BJ (cell line): ENCODE data around the gene TBC1D21. TPM values are rescaled to one million over a fixed set of nuclear protein-coding genes. Genes with fewer than 3 reads are reported as not detected.

Experiments
- CTCF ChIA-PET: fragments of 350-600 bp; formaldehyde crosslinking; extraction: SDS; loops from one replicate; lab custom pipeline; 2021; ENCODE audit warnings: antibody characterized with exemption, inconsistent platforms; lab: Yijun Ruan, JAX
- POLR2A ChIA-PET: fragments of 300-600 bp; sonication (Branson Sonifier 250); formaldehyde crosslinking; extraction: SDS; loops from one replicate; lab custom pipeline; 2021; ENCODE audit warnings: antibody characterized with exemption; lab: Charles Lee
- DNase-seq: peaks from one replicate; pipeline ENCODE4 v3.0.0-alpha.2; 2011; ENCODE audit warnings: low read depth
- H3K27me3 ChIP-seq: 2 replicates; pipeline ENCODE4 v1.6.0; 2011; ENCODE audit warnings: low read length; ENCODE audit not compliant: control insufficient read depth, insufficient read depth
- H3K36me3 ChIP-seq: 2 replicates; pipeline ENCODE4 v1.5.1; 2011; ENCODE audit warnings: low read length; ENCODE audit not compliant: control insufficient read depth, insufficient read depth
- H3K4me3 ChIP-seq: 2 replicates; pipeline ENCODE4 v1.5.1; 2011; ENCODE audit warnings: low read depth, mild to moderate bottlenecking, control low read depth, low read length
- polyA plus RNA-seq: library from polyadenylated mRNA; depleted of rRNA; stranded (reverse); fragments of >200 nt; gene quantifications from 2 replicates; pipeline ENCODE4 v1.2.3, GENCODE V29; 2011
- TF ChIP-seq, protein P1 (sequence below): IDR thresholded peaks from 2 replicates; pipeline ENCODE4 v1.5.1; 2011; ENCODE audit warnings: low read depth, mild to moderate bottlenecking, control low read depth, inconsistent platforms, low read length, moderate library complexity; ENCODE audit not compliant: insufficient read depth

TBC1D21 gene
- polyA plus RNA-seq, 1 experiment = not detected

DNA sequence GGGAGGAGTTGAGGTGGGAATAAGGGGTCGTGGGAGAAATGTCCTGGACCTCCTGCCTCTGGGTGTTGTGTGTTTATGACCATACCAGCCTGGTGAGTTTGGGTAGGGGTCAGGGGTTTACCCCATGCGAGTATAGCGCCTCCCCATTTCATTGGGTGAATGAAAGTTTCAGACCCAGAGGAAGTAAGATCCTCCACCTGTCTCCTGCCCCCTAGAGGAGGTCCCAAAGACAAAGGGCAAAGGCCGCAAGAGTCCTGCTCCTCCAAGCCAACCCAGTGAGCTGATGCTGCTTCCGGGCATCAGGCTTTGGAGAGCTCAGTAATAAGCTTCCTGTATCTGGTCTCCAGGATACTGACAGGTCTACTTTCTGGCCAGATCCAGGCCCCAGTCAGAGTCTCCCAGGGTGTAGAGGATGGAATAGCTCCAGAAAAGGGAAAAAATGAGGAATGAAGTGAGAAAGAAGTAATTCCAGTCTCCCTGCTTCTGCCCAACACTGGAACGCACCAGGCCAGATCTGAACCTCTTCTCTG lies 6.4 kb upstream of the TBC1D21 start:
- H3K4me3 ChIP-seq = no peak overlapping the region
- CTCF ChIA-PET = no interaction called here
- DNase-seq = no peak

DNA sequence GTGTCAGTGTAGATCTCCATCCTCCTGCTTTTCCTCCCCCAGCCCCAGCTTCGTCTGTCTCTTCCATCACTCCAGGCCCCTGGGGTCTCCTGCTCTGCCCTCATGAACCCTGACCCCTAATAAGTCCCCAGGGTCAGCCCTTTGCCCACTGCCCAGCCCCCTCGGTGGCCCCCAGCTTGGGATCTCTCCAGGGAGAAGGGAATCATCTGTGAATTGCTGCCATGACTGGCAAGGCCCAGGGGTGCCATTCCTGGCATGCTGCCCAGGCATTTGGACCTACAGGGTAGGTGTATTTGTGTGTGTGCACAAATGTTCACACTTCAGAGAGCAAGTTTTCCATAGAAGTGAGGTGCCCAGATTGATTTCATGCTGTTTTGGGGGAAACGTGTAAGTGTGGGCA lies 5.9 kb upstream of the TBC1D21 start:
- Histone ChIP-seq H3K4me3 (no peak overlapping the region), H3K27me3 (peaks cover 19% of the 10 kb centered on the region), H3K36me3 (no peaks in the 10 kb centered on the region)
- no peak for DNase-seq
- POLR2A ChIA-PET = no interaction called here
- CTCF ChIA-PET = interaction anchor here (1.1 kb wide), 1 partner anchor 34 kb away, joined by 4 read pairs; no protein-coding TSS in a partner anchor
- TF ChIP-seq, protein P1, sequence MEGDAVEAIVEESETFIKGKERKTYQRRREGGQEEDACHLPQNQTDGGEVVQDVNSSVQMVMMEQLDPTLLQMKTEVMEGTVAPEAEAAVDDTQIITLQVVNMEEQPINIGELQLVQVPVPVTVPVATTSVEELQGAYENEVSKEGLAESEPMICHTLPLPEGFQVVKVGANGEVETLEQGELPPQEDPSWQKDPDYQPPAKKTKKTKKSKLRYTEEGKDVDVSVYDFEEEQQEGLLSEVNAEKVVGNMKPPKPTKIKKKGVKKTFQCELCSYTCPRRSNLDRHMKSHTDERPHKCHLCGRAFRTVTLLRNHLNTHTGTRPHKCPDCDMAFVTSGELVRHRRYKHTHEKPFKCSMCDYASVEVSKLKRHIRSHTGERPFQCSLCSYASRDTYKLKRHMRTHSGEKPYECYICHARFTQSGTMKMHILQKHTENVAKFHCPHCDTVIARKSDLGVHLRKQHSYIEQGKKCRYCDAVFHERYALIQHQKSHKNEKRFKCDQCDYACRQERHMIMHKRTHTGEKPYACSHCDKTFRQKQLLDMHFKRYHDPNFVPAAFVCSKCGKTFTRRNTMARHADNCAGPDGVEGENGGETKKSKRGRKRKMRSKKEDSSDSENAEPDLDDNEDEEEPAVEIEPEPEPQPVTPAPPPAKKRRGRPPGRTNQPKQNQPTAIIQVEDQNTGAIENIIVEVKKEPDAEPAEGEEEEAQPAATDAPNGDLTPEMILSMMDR = no peak

More for the DNA sequence above, 6.4 kb upstream of the TBC1D21 start:
- POLR2A ChIA-PET = no interaction called here
- TF ChIP-seq, protein P1 = no peak
- Histone ChIP-seq H3K36me3 (no peaks in the 10 kb centered on the region), H3K27me3 (peaks cover 22% of the 10 kb centered on the region)

- no peaks in the 10 kb centered on the region for H3K36me3 ChIP-seq
- POLR2A ChIA-PET = no interaction called here
- TF ChIP-seq, protein P1 = no peak
- no peak for DNase-seq
- H3K4me3 ChIP-seq = no peak overlapping the region
- CTCF ChIA-PET = interaction anchor here (1.1 to 1.5 kb wide), 3 partner anchors 35 to 40 kb away, joined by 3 to 4 read pairs (median 3); no protein-coding TSS in a partner anchor
- H3K27me3 ChIP-seq = peaks cover 18% of the 10 kb centered on the region
Observed at GRCh38 chr15:73867956-73868355, 5.4 kb upstream of the TBC1D21 start.

DNA sequence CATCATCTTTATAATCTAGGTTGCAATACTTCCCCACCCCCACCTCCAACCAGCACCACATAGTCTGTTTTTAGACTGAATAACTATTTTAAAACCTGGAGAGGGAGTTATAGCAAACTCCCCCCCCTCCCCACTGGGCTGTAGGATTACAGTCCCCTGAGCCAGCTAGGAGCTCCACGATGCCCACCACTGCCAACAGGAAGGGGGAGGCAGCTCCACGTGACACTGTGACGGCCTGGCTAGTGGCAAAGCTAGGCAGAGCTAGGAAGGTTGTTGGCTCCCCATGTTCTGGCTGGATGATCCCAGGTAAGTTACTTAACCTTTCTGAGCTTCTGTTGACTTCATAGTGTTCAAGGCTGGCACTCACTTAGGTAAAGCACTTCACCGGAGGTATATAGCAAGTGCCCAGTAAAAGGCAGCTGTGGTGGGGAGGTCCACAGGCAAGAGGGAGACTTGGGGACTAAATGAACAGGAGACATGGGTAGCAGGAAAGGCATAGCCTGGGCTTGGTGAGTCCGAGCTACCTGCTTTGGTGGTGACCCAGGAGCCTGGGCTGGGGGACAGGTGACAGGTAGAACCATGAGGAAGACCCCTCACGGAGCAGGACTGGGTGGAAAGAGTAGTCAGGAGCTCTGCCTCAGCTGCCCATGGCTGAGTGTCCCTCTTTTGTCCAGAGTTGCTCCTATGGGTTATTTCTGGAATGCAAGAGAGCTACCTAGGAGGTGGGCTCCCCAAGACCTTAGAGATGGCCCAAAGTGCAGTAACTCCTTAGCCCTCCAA lies 4.0 kb upstream of the TBC1D21 start:
- TF ChIP-seq, protein P1 = no peak
- Histone ChIP-seq H3K27me3 (peaks cover 23% of the 10 kb centered on the region), H3K4me3 (no peak overlapping the region), H3K36me3 (no peaks in the 10 kb centered on the region)
- no peak for DNase-seq
- CTCF ChIA-PET = interaction anchor here (0.7 to 1.5 kb wide), 5 partner anchors 29 to 45 kb away, joined by 3 read pairs; no protein-coding TSS in a partner anchor
- POLR2A ChIA-PET = no interaction called here

GRCh38 chr15:73870700-73871408 lies 2.5 kb upstream of the TBC1D21 start:
- peaks cover 19% of the 10 kb centered on the region for H3K27me3 ChIP-seq
- no peak for DNase-seq
- no peak overlapping the region for H3K4me3 ChIP-seq
- ChIA-PET POLR2A (no interaction called here), CTCF (interaction anchor here (5.8 kb wide), 1 partner anchor 37 kb away, joined by 108 read pairs; no protein-coding TSS in a partner anchor)
- TF ChIP-seq, protein P1 = no peak
- H3K36me3 ChIP-seq = no peaks in the 10 kb centered on the region
